Spleen (tissue), 7 donors: ENCODE results near the gene LAMC1.

Source experiments
- CTCF ChIP-seq, 11 experiments: fragments of 200-600 bp in 7 of 11; fragments of 450-650 bp in 4 of 11; sonication (generic) in 4 of 11; IDR thresholded peaks in 8 of 11; conservative IDR thresholded peaks in 3 of 11; 1 replicate in 7 of 11; 2 replicates in 4 of 11; pipeline versions ENCODE4 v1.4.0 to v1.8.0; 2016 to 2021; ENCODE audit warnings: antibody characterized with exemption in 11 of 11, inconsistent platforms in 4 of 11, mild to moderate bottlenecking in 1 of 11
- POLR2A ChIP-seq, 3 donors: fragments of 450-650 bp; IDR thresholded peaks; one replicate each; pipeline ENCODE4 v1.5.1; 2017; ENCODE audit warnings: antibody characterized with exemption in 3 of 3, mild to moderate bottlenecking in 1 of 3
- POLR2AphosphoS5 ChIP-seq, 3 donors: sonication (generic); formaldehyde crosslinking; IDR thresholded peaks; one replicate each; pipeline ENCODE4 v1.5.1; 2017; ENCODE audit warnings: antibody characterized with exemption in 3 of 3
- donor health status: DM: no; HTN: no; CAD: no; lungs with moderate emphysema.
- donor health status: DM: no; HTN: no; CAD: no.
- donor health status: DM: no; HTN: no; CAD: no.

GRCh38 chr1:183106166-183106565, 82.9 kb downstream of the LAMC1 start:
- TF ChIP-seq POLR2A (IDR thresholded peaks at IDR 0.05) (no peak), CTCF (IDR thresholded peaks at IDR 0.05 in 8 of 11, conservative IDR thresholded peaks at IDR 0.05 in 3 of 11) (no peak), POLR2AphosphoS5 (IDR thresholded peaks at IDR 0.05) (no peak)
